NCI-H748 treated with DMSO at 0.1 percent for 48 hours (cell line): Measurements from ENCODE around the gene COL15A1.
A peak's percentile ranks its signal among the peaks of the same experiment; 100 is the strongest.
"Not testable (repeated sequence)": the region's sequence is repeated elsewhere in the genome, so short reads cannot be mapped to it uniquely, and the experiment has no call there.

Experiments
- DNase-seq: peaks from one replicate; lab custom pipeline; 2025; lab: John Stamatoyannopoulos, UW

COL15A1 gene

DNA sequence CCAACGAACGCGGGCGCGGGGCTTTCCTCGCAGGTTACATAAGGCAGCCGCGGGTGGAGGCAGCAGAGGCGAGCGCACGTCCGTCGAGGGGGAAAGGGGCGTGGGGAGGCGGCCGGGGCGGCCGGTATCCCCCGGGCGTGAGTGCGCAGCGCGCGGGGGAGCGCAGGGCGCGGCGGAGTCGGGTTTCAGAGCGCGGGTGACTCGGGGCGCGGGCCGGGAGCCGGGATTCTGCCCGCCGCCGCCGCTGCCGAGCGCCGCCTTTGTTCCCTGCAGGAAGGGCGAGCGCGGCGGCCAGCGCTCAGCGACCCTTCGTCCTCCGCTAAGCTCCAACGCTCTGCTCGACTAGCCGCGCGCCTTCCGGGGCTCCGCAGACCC lies at the start of gene COL15A1:
Gene COL15A1 (plus strand): TSS at position 226 of the 375 bp plus-strand sequence. CDS start 155 bp downstream, outside the sequence.
- peak; percentile 21 for DNase-seq

DNA sequence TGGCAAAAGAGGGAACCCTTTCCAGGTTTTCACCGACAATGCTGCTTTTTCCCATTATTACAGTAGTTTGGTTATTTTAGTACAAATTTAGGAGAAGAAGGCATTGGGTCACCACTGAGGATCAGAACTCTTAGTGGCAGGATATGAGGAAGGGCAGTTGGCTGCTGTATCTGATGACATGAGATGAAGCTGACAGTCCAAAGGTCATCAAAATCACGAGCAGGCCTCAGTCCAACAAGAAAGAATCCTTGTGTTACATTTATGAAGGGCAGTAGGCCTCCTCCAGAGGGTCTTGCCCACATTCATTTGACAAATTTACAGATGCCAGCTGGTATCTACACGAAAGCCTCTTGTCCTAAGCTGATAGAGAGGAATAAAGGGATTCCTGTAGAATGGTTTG lies 49.5 kb upstream of the COL15A1 start:
- DNase-seq = no peak

DNA sequence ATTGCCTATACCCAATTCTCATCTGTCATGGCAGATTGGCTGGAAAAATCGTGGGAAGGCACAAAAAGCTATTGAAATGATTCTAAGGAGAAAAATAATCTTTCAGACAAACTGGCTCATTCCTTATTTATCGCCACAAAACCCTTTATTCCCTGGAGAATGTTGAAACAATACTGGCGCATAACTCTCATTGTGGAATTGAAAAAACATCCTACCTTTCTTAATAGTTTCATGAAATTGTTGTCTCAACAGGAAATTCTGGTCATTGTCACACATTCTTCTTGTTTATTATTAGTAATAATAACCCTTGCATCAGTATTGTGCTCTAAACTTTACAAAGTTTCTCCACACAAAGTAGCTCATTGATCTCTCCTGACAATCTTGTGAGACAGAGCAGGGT lies 48.9 kb upstream of the COL15A1 start:
- DNase-seq = no peak

DNA sequence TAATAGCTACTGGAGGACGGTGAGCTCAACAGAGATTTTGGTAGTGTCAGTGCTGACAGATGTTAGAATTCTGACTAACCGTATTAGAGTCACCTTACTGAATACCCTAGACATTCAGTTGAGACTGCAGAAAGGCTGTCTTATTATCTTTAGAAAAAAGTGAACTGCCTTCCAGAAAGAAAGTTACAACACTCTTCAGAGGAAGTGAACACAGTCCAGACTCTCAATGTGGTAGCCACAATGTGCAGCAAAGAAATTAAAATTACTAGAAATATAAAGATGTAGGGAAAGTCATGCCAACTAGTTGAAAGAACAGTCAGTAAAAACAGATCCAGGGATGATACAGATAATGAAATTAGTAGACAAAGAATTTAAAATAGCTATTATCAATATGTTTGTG lies 47.1 kb upstream of the COL15A1 start:
- DNase-seq = no peak

DNA sequence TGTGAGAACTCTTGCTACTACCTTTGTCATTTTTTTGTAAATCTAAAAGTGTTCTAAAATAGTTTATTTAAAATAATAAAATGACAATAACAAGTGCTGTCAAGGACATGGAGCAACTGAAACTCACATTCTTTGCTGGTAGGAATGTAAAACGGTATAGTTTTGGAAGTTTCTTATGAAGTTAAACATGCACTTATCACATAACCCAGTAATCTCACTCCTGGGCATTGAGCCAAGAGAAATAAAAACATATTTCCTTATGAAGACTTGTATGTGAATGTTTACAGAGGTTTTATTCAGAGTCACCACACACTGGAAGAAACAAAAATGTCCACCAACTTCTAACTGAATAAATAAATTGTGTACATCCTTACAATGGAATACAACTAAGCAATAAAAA lies 46.0 kb upstream of the COL15A1 start:
- DNase-seq = no peak

DNA sequence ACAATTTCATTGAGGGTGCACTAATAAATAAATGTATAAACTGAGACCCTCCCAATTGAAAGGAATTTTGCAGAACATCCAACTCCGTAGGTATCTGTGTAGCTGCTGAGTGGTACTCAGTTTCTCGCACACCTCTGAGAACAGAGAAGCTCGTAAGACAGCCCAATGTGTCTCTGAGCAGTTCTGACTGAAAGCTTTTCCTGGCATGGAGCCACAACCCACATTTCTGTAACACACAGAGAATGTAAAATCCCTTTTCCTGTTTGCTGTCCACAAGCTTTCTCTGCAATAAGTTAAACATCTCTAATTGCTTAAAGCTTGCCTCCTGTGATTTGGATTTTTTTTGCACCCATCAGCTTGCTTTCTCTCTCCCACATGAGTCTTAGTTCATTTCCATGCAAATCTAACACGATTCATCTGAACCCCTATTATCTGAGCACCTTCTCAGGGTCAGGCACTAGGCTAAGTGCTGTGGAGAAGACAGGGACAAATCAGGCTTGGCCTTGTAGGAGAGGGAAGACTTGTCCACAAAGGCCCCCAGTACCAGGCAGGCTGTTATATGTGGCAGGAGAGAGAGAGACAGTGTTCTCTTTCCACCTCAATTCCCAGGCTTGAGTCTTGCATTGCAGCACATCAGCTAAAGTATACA lies 44.2 kb upstream of the COL15A1 start:
- DNase-seq = no peak

DNA sequence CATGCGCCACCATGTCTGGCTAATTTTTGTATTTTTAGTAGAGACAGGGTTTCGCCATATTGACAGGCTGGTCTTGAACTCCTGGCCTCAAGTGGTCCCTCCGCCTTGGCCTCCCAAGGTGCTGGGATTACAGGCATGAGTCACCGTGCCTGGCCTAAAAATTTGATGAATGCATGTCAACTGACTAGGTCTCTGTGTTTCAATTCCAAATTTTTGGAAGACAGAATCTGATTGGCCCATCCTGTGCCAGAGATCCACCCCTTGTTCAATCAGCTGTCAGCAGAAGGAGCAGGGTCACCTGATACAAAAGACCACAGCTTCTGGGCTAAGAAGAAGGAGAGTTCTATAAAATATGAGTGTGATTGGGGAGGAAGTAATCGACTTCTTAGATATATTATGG lies 43.5 kb upstream of the COL15A1 start:
- DNase-seq = no peak

DNA sequence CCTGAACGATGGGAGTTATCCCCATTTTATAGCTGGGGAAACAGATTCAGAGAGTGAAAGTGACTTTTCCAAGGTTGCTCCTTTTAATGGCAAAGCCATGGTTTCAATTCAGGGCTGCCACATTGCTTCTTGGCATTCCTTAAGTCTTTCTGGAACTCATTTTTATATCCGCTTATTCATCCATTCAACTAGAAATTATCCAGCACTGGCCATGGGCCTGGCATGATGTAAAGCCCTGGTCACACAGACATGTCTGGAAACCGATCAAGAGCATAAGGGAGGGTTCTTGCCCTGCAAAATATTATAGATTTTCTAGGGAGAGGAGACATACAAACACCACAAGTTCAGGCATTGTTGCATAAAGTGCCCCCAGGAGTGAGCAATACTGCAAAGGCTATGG lies 43.0 kb upstream of the COL15A1 start:
- DNase-seq = no peak

DNA sequence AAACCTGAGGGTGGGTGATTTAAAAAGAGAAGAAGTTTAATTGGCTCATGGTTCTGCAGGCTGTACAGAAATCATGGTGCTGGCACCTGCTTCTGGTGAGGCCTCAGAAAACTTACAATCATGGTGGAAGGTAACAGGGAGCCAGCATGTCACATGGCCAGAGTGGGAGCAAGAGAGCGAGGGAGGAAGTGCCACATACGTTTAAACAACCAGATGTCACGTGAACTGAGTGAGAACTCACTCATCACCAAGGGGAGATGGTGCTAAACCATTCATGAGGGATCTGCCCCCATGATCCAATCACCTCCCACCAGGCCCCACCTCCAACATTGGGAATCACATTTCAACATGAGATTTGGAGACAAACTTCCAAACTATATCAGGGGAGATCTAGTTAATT lies 41.9 kb upstream of the COL15A1 start:
- DNase-seq = not testable (repeated sequence)

DNA sequence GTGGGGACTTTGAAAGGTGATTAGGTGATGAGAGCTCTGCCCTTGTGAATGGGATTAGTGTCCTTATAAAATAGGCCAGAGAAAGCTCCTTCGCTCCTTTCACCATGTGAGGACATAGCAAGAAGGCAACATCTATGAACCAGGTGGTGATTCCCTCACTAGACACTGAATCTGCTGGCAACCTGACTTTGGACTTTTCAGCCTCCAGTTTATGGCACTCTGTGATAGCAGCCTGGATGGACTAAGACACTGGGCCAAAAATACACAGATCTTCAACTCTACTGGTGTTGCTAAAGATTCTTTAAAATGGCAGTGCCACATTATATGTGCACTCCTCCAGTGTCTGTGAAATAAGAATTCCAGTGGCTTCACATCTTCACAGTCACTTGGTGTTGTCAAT lies 41.2 kb upstream of the COL15A1 start:
- no peak for DNase-seq

DNA sequence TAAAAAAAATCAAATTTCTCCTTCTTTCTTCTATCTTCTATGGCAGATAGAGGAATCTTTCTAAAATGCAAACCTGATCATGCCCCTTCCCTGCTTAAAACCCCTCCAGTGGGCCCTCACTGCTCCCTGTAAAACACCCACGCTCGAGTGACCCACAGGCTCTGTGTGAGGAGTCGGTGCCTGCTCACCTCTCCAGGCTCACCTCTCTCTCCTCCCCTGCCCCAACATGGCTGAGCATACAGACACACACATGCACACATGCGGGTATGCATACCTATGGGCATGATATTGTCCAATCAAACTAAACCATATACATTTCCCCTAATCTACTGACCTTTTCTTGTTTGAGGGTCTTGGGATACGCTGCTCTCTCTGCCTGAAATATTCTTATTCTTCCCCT lies 40.8 kb upstream of the COL15A1 start:
- no peak for DNase-seq

DNA sequence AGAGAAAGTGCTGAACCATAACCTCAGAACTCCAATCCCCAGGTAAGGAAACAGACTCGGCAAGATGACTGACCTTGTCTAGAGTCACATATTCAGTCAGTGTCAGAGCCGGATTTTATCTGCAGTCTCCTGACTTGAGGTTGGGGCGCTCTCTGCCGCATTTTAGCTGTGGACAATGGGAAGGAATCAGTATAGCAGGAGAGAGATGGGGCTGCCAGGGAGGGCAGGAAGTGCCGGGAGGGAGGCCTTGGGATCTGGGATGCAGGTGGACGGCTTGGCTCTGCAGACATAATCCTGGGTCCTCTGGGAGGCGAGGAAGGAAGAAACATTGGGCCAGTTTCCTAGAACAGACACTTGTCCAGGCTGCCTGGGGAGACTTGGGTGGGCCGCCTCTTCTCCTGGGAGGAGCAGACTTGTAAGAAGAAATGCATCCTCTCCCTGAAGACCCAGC lies 39.7 kb upstream of the COL15A1 start:
- no peak for DNase-seq

DNA sequence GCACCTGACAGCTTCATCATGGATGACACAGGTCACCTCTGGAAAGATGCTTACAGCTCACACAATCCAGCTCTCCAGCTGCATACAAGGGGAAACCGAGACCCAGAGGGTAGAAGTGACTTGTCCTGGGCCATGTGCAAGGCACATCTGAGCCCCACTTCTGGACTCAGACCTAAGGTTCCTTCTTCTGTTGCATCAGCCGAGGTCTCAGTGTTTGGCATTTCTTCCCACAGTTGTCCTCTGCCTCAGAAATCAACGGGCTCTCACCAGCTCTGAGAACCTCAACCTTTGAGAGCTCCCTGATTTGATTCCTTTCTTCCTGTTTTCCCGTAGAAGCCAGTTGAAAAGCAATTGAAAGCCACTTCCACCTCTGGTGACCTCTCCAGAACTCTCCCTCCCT lies 38.7 kb upstream of the COL15A1 start:
- no peak for DNase-seq

DNA sequence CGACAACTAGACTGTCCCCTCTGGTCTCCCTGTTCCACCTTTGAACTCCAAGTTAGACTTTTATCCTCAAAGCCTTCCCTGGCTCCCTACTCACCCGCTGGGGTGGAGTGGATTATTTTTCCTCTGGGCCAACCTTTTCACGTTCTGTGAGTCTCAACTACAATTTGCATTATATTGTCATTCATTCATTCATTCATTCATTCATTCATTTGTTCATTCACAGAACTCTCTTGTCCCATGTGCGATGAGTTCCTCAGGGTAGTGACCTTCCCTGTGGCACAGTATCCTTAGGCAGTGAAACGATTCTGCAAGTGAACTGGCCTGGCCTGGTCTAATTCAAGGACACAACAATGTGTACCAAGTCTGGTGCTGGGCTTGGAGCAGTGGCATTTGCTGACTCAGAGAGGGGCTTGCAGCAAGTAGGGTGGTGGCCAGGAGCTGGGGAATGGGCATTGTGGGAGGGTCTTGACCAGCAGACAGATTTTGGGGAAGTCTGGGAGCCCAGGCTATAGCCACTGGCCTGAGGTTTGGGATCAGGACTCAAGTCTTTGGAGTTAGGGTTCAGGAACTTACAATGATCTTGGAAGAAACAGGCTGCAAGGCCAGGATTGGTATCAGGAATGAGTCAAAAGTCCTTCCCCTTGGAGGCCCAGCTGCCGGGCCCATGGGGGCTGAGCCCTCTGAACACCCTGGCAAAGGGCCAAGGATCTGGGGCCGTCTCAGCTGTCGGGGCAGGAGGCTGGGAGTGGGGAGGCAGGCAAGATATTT lies 37.2 kb upstream of the COL15A1 start:
- DNase-seq = no peak

DNA sequence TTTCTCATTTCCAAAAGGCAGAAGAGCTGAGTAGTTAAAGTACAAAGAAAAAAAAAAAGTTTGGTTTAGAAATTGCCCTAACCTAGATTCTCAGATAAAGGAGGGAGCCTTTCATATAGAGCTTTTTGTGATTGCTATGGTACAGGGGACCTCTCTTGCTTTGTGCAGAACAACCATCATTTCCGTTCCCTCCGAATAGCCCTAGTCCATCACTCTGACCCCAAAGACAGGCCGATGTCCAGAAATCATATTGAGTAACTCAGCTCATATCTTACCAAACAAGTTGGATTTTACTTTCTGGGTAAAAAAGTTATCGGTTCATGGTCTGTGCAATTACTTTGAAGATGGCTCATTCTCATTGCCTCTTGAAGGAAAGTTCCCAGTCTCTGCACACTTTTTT lies 36.7 kb upstream of the COL15A1 start:
- DNase-seq = no peak

DNA sequence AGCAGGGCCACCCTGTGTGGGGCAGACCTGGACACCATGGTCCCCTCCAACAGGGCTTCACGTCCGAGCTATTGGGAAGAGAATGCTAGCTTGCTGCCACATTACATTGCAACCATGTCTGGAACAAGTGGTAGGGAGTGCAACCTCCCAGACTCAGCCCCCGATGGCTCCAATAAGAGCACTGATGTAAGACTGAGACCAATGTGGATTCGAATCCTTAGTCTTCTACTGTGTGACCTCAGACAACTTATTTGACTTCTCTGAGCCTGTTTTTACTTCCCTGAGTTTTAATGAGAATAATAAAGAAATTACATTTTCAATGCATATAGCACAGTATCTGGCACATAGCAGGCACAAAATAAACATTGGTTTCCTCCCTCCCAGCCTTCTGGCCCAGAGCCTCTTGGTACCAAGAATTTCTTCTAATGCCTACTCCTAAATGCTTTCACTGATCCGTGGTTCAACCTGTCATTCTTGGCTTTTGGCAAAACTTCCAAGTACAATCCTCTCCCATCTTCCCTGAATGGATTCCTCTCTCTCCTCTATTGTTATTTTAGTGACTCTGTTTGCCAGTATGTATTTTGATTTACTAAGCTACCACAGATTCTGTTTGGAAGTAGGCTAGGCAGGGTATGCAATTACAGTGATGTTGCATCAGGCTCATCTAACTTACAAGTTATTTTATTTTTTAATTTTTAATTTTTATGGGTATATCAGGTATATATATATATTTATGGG lies 34.6 kb upstream of the COL15A1 start:
- no peak for DNase-seq

DNA sequence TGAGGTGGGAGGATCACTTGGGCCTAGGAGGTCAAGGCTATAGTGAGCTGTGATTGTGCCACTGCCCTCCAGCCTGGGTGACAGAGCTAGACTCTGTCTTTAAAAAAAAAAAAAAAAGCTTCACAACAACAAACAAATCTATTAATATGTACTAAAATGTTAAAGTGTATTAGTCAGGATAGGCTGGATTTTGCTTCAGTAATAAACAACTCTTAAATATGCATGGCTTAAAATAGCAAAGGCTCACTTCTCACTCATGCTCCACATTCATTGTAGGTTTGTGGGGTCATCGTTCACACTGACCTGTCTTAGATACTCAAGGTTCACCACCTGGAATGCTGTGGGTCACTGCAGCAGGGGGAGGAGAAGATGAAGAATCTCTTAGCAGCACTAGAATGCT lies 33.8 kb upstream of the COL15A1 start:
- DNase-seq = no peak

DNA sequence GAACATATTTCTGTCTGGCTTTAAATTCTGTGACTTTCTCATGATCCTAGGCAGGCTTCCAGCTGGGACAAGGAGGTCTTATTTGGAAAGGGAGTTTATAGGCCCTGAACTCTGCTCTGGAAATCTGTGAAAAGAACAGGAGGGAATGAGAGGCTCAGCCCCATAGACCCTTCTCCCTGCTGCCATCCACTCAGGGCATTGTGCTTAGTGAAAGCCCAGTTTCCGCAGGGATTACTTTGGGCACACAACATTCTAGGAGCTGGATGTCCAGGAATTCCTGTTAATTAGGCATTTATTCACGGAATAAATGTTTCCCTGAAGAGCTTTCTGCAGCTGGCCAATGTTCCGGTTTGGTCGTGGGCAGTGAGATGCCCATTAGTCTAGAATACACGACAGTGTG lies 32.7 kb upstream of the COL15A1 start:
- DNase-seq = no peak

DNA sequence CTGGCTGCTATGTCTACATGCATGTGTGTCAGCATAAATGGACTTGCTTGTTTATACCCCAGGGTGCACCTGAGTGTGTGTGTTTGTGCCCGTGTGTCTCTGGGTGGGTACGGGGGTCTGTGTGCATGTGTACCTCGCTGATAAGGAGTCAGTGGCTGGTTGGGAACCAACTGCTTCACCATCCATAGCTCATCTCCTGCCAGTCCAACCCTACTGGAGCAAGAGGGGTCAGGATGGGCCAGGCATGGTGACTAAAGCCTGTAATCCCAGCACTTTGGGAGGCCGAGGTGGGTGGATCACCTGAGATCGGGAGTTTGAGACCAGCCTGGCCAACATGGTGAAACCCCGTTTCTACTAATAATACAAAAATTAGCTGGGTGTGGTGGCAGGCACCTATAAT lies 32.0 kb upstream of the COL15A1 start:
- not testable (repeated sequence) for DNase-seq

DNA sequence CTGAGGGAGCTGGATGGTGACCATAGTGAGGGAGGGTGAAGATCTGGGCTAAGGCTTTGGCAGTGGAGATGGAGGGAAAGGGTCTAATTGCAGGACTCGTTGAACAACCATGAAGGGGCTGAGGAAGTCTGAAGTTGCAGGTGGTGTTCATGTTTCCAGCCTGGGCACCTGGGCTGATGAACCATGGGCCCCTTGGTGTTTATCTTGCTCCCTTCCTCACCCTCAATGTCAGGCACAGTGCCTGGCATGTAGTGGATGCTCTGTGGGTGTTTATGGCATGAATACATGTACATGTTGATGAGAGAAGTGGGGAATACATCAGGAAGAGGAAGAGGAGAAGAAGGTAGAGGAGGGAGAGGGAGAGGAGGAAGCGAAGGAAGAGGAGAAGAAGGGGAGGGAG lies 31.3 kb upstream of the COL15A1 start:
- DNase-seq = no peak

DNA sequence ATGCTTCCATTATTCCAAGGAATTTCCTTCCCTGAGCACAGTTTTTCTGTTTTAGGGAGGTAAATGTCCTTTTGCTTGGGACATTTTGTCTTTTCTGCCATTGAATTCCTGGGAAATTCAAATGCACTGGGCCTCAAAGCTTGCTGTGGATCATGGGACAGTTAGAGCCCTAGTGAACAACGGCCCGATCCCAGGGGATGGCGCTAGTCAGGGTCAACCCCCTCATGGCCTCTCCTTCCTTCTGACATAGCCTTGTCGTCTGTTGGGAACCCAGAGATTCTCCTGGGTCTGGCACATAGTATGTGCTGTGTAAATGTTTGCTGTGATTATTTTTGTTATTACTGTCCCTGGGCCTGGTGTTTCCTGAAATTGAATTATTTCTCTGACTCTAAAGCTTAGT lies 30.7 kb upstream of the COL15A1 start:
- DNase-seq = no peak

DNA sequence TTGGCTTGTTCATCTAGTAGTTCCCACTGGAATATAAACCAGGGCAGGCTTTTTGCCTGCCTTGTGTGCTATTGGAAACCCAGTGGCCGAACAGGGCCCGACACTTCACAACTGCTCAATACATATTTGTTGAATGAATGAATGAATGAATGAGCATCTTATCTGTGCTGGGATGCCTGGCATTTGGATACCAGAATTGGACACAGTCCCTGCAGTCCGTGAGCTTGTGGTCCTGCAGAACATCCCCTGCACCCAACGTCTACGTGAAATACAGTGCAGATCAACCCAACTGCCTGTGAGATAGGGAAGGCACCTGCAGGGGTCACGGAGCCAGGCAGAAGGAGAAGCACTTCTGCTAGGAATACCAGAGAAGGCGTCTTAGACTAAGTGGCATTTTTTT lies 30.0 kb upstream of the COL15A1 start:
- no peak for DNase-seq

DNA sequence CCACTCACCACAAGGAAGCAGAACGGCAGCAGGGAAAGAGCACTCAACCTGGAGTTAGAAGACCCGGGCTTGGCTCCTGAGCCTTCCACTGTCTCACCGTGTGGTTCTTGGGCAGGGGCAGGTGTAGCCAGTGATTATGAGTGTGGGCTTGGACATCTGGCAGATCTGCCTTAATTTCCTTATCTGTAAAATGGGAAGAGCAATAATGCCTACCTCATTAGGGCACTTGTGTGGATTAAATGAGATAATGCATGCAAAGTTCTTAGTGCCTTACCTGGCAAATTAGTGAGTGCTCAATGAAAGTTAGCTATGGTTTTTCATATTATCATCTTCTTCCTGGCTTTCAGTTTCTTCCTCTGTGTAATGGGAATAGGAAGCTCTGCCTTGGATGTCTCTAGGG lies 28.1 kb upstream of the COL15A1 start:
- DNase-seq = no peak
